ENCODE measurements around the gene TMEM79.

Gene TMEM79

GRCh38 chr1:156266051-156266450 is 18.1 kb upstream of the TMEM79 start:
- DNase-seq, result no peak

DNA sequence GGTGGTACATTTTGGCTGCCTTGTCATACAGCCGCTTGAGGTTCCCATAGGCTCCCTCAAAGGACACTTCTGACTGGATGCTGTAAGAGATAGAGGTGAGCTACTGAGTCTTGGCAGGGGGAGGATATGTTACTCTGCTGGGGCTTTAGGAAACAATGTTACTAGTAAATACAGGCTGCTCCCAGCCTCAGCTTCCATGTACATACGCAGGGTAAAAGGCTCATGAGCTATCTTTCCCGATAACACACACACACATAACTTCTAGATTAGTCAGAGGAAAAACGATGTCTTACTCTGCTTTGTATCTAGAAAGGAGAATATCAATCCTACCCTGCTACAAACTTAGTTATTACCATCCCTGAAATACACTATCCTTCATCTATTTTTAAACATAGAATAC is 15.8 kb upstream of the TMEM79 start:
- no peak for DNase-seq

DNA sequence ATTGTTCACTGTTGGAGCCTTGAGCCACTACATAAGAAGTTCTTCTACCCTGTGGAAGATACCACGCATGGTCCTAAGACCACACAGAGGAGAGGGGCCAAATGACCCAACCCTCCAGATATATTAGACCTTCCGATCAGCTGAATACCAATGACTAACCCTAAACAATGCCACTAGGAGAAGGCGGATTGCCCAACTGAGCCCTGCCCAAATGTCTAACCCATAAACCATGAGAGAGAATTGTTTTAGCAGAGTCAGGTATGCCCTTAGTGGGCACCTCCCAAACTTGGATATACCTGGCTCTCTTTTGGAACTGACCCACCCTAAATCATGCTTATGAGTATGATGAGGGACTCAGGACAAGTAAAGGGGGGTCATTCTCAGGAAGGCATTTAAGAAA is 13.8 kb upstream of the TMEM79 start:
- DNase-seq, result no peak

DNA sequence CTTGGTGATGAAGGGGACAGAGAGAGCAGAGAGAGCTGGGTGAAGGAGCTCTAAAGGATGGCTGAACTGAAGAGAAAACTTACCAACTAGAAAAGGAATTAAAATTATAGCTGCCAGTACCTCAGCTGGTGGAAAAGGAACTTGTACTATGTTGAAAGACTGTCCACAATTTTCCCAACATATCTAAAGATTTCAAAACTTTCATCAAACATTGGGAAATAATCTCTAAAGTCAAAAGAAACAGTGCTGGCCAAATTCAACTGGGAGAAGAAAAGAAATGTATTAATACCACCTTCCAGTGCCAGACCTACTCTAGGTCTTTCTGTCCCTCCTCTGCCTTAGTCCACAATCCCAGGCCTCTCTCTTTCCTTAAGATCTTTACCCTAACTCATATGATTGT is 7.6 kb upstream of the TMEM79 start:
- DNase-seq, result no peak

DNA sequence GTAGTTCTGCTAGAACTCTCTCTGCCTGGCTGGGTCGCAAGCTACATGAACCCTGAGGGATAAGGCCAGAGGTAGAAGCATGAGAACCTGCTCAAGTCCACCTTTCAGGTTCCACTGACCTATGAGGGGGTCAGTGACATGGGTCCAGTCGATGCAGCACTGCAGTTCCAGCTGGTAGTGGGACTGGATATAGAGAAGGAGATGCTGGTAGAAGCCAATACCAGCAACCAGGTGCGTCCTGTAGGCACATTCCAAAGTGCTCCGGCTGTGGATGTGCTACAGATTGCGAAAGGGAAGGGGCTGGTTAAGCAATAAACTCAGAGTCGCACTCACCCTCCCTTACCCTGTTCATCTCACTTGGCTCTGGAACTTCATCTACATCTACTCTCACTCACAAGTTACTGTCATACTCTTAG is 7.2 kb upstream of the TMEM79 start:
- DNase-seq, result no peak

DNA sequence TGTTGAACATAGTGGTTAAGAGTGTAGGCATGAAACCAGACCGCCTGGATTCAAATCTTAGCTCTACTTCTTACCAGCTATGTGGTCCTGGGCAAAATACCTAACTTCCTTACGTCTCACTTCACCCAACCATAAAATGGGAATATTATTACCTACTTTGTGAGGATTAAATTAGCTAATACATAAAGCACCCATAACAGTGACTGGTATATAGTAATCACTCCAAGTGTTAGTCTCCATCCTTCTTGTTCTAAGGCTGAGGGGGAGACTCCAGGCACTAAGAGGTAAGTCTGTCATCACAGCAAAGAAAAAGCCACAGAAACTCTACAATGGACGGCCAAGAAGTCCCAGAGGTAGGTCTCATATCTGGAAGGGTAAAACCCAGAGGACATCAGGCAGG is 4.3 kb upstream of the TMEM79 start:
- DNase-seq, result no peak

DNA sequence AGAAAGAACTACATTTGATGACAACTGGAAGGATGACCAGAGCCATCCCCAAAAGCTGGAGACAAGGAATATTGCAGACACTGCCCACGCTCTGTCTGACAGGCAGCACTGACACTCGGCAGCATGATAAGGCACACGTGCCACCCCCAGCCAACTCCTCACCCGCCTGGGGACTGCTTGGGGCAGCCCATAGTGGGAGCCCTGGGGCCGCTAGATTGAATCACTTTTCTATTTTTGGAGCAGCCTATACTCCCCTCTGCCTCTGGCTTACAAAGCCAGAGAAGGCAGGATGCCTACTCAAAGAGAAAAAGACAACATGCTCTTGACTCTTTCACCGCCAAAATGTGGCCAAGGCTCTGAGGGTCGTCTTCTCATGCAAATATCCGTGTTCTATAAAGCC is 2.8 kb upstream of the TMEM79 start:
- peak; percentile 69 for DNase-seq

GRCh38 chr1:156281693-156282478 is 2.2 kb upstream of the TMEM79 start:
- peak; percentile 36 for DNase-seq

DNA sequence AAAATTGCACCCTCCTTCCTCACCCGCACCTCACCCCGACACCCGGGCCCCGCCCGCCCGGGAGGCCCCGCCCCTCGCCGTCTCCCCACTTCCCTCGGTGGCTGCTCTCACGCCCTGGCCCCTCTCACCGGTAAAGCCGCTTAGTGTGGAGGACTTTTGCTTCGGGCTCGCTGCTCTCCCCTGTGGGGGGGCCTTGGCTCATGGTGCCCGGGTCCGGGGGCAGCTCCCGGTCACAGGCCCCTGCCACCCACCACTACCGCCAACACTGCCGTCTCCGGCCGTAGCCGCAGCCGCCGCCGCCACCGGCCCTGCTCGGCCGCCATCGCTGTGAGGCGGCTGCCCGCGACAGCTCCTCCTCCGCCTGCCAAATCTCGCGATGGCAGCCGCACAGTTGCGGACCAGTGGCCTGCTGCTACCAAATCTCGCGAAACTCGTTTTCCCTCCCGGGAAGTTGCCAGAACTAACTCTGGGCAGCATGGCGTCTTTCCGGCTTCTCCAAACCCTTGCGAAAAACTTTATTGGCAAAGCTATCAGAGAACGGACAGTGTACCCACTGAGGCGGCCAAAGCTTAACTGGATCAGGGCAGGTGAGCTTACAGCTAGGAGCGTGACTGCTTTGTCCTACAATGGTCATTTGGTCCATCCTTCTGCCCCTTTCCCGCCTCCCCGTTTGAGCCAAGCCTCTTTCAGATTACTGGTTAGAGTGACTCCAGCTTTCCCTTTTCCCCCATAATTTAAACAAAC is 1.5 kb upstream of the TMEM79 start, which contains the start of gene SMG5:
SMG5 (minus strand) TSS at position 347 of the 744 bp plus-strand sequence; CDS start at position 202, 145 bp downstream.
- peak; percentile 98 for DNase-seq

DNA sequence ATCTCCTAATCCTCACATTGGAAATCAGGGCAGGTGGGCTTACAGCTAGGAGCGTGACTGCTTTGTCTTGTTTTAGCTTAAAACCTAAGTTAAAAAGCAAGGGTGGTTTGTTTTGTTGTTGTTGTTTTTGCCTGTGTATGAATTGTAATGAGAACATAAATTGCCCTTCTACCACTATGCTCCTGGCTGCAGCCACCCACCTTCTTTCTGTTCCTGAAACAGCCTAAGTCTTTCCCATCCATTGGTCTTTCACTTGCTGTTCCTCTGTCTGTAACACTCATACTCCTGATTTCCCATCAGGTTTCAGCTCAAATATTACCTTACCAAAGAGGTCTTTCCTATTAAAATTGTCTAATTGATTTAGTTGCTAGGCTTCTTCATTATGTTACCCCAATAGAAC is 604 bp upstream of the TMEM79 start:
- no peak for DNase-seq

DNA sequence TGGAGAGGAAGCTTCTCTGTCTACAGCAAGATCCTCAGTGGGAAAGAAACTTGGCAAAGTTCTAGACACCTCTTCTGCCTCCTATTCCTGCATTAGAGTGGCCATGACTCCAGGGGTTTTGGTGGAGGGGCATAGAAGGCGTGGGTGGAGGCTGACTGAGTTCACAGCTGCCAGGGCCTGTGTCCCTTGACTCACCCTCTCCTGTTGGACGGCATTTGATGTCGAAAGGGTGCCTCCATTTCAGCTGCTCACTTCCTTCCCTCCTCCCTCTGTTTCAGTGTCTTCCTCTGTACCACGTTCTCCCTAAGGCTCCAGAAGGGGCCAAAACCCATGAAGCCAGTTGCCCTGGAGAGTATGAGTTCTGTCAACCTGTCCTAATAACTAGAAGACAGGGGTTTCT is 632 bp downstream of the TMEM79 start:
- DNase-seq, result no peak

GRCh38 chr1:156285437-156285836 is 1.3 kb downstream of the TMEM79 start:
- no peak for DNase-seq

GRCh38 chr1:156286061-156286460 is 1.9 kb downstream of the TMEM79 start:
- DNase-seq, result no peak

DNA sequence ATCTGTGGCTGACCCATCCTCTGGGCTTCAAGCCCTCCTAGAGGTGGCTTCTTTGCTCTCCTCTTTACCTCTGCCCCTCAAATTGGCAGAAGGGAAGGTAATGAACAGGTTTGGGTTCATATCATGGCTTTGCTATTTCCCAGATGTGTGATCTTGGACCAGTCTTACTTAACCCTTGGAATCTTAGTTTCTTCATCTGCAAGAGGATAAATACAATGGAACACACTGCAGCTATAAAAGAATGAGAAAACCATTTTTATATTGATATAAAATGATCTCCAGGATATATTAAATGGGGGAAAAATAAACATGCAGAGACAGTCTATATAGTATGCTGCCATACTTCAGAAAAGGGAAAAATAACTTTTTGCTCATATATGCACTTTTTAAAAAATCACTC is 5.7 kb downstream of the TMEM79 start:
- DNase-seq, result no peak

GRCh38 chr1:156291226-156292061 is 7.3 kb downstream of the TMEM79 start:
- DNase-seq, result peak; percentile 14

DNA sequence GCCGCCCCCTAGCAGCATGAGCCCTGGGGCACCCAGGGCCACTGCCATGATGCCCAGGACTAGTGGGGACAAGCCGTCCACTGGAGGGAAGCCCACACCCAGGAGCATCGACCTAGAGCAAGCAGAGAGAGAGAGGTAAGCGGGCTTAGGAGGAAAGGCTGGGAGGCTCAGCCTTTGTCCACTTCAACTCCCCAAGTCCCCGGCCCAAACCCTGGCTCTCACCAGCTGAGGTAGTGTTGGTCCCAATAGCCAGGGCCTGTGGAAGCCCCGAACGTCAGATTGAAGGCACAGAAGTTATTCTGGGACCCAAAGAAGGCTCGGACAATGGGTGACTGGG is 8.9 kb downstream of the TMEM79 start:
- no peak for DNase-seq

GRCh38 chr1:156293895-156294294 is 9.8 kb downstream of the TMEM79 start:
- no peak for DNase-seq

DNA sequence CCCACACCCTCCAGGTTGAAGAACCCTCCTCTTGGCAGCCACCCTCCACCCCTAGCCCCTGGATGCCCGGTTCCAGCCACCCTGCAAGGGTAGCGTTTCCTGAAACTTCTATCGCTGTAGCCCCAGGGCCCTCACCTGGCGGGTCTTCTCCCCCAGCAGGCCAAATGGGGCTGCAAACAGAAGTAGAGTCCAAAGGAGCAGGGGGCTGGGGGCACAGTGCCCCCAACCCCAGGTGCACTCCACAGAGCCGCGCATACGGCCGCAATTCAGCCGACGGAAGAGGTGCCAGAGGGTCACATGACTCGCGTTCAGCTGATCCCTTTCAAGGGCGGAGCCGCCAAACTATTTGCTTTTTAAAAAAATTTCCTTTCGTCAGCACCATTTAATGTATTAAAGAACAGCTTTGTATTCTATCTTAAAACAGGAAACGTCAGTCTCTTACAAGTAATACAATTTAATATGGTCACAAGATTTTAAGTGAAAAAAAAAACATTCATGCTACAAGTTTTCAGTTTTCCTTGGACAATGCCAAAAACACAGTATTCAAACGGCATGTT is 11.3 kb downstream of the TMEM79 start, which contains the start of gene GLMP:
GLMP (minus strand) TSS at position 289 of the 557 bp plus-strand sequence; CDS start at position 255, 34 bp downstream.
- peak; percentile 61 for DNase-seq

- no peak for DNase-seq
Observed at GRCh38 chr1:156298852-156299357, 14.8 kb downstream of the TMEM79 start, which contains the start of gene VHLL. Gene VHLL, minus strand, starts transcription at chr1:156299307. Its CDS starts 118 bp downstream, at chr1:156299189.

DNA sequence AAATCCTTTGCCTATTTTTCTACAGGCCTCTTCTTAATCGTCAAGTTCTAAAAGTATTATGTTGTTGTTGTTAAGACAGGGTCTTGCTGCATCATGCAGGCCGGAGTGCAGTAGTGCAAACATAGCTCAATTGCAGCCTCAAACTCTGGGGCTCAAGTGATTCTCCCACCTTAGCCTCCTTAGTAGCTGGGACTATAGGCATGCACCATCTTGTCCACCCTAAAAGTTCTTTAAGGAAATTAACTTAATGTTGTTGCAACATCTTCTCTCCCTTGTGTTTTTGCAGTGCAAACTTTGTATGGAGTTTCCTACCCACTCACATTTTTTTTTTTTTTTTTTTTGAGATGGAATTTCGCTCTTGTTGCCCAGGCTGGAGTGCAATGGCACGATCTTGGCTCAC is 19.1 kb downstream of the TMEM79 start:
- DNase-seq, result no peak

GRCh38 chr1:156305215-156305614 is 21.1 kb downstream of the TMEM79 start:
- no peak for DNase-seq

- no peak for DNase-seq
Observed at GRCh38 chr1:156308078-156308477, 24.0 kb downstream of the TMEM79 start.

- DNase-seq, result no peak
Observed at GRCh38 chr1:156310962-156311361, 26.8 kb downstream of the TMEM79 start.

All from activated CD4-positive, alpha-beta T cell treated with anti-CD3 and anti-CD28 coated beads, Interleukin-2, amount 50 U/mL, for 16 hours (primary cell).